GM12873 (cell line): ENCODE data around the gene DEDD2.

Experiments
- TF ChIP-seq, protein P1 (sequence below): IDR thresholded peaks from 2 replicates; pipeline ENCODE4 v1.5.1; 2012; ENCODE audit warnings: low read depth, mild to moderate bottlenecking, moderate library complexity, low read length, control low read depth; ENCODE audit not compliant: insufficient read depth; ENCODE audit errors: missing control alignments

The DEDD2 gene

DNA sequence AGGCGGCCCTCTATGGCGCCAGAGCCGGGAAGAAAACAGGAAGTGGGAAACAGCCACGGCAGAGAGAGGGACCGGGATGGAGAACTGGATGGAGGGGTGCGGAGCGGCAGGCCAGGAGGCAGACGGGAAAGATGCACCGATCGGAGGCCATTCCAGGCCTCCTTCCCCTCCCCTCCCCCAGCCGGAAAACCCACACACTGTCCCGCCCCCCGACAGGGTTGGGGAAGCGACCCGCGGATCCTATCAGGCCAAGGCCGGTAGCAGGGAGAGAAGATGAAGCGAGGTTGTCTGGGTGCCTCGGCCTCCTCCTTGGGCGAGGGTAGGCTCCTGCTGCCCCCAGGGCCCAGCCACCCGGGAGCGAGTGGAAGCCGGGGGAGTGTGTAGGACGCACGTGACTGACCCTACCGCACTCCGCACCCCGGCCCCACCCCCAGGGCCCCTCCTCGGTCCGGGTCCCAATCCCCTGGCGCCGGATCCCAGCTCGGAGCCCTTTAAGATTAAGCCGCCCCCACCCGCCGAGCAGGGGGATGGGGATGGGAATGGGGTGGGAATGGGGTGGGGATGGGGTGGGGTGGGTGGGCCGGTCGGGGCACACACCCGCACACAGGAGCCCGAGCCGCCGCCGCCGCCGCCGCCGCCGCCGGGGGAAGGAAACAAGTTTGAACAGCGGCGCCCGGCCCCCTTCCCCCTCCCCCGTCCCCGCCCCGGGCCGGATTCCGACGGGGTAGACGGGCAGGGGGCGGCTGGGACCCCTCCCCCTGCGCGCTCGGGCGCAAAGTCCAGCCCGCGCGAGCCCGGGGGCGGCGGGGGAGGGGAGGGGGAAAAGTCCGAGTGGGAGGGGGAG lies 36.0 kb upstream of the DEDD2 start:
- TF ChIP-seq, protein P1, sequence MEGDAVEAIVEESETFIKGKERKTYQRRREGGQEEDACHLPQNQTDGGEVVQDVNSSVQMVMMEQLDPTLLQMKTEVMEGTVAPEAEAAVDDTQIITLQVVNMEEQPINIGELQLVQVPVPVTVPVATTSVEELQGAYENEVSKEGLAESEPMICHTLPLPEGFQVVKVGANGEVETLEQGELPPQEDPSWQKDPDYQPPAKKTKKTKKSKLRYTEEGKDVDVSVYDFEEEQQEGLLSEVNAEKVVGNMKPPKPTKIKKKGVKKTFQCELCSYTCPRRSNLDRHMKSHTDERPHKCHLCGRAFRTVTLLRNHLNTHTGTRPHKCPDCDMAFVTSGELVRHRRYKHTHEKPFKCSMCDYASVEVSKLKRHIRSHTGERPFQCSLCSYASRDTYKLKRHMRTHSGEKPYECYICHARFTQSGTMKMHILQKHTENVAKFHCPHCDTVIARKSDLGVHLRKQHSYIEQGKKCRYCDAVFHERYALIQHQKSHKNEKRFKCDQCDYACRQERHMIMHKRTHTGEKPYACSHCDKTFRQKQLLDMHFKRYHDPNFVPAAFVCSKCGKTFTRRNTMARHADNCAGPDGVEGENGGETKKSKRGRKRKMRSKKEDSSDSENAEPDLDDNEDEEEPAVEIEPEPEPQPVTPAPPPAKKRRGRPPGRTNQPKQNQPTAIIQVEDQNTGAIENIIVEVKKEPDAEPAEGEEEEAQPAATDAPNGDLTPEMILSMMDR = no peak

DNA sequence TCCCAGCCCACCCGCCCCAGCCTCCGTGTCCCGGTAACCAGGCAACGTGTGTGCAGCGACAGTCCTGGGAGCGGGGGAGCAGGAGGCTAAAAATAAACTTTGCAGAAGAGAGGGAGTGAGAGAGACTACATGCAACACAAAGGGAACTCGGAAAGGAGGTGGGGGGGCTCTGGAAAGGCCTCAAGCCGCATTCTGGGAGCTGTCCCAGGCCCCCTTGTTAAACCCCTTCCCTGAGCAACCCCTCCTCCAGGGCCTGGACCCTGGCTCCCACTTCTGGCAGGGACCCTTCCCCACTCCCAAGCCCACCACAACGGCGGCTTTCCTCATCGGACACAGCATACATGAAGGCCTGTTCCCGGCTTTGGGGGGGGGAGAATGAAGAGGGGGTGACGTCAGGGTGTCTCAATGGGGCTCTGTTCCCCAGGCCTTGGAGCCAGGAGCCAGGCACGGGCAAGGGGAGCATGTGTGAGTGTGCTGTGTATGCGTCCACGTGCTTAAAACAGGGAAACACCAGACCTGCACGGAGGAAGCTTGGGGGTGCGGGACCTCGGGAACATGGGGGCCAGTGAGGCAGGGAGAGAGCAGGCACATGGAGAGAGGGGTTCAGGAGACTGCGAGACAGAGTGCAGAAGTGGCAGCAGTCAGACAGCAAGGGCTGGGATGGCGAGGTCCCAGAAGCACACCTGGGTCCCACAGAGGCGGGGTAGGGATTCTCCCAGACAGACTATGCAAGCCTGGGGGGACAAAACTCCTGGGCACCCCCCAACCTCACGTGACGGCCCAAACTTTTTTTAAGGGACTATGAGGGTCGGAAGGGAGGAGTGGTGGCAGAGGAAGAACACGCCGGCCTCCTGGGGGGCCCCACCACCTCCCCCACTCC lies 35.1 kb upstream of the DEDD2 start:
- TF ChIP-seq, protein P1 = no peak

DNA sequence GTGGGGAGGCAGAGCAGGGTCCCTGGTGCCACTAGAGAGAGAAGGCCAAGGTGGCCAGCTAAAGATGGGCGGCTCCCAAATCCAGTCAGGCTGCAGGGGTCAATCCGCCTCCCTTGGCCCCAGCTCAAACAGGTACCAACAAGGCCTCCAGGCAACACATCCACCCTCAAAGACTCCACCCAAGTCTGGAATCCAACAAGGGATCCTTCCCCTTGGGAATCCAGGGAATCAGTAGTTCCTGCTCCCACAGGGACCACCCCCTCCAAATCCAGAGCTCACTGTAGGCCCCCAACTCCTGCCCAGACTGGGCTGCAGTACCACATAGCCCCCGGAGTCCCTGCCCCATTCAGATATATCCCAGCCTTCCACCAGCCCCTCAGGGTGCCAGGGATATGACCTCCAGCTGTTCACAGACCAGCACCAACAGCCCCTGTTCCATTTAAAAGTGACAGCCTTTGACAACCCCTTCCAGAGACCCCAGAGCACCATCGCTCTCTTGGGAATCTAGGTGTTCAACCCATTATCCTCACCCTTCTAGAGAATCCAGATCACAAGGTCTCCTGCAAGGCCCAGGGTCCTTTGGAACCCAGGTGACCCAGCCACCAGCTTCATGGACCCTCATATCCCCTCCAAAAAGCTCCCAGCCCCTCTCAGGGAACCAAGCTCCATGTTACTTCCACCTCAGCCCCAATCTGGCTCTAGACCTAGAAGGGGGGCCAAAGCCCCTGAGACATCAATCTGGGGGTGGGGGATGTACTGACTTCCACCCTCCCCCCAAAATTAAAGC lies 34.3 kb upstream of the DEDD2 start:
- TF ChIP-seq, protein P1 = no peak

DNA sequence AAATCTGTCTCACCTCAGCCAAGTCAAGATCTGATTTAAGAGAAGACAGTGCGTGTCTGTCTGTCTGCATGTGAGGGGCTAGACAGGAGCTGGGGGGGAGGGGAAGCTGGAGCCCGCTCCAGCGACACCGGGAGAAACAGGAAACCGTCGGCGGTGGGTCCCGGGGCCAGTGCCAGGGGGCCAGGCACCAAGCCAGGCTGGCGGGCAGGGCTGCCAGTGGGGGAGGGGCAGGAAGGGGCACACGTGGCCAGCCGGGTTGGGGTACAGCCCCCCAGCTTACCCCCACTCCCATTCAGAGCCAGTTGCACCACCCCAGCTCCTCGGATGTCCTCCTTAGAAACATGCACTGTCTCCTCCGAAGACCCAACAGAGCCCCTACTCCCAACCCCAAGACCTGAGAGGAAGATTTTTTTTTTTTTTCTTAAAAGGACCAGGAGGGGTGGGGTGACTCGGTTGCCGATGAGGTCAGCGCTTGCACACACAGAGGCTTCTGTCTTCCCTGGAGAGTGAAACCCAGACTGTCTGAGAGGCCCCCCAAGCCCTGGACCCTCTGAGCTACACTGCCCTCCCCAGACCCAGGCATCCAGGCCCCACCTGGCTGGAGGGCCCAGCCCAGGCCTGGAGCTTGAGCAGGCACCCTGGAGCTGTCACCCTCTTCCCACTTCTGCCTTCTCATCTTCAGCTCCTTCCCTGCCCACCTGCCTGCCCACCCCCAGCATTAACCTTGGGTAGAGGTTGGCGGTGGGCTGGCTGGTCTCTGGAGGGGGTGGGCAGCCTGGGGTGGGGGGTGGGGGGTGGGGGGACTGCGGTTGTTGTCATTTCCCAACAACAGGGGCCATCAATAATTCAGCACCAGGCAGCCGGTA lies 33.4 kb upstream of the DEDD2 start:
- TF ChIP-seq, protein P1 = no peak

DNA sequence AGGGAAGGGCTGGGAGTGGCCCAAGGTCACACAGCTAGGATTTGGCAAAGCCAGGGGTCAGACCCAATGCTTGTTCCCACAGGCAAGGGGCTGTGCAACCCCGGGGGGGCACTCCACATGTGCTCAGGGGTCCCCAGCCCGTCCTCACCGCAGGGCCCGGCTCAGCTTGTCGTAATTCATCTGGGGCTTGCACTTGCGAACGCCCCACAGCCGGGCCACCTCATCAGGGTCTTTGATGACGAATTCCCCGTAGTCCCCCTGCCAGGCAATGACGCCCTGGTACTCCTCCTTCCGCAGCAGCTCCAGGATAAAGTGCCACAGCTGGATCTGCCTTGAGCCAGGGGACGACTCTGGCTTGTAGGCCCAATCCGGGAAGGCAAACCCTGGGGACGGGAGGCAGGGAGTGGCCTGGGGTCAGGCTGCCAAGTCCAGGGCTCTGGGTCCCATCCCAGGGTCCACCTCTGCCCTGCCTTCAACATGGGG lies 32.7 kb upstream of the DEDD2 start:
- TF ChIP-seq, protein P1 = no peak

DNA sequence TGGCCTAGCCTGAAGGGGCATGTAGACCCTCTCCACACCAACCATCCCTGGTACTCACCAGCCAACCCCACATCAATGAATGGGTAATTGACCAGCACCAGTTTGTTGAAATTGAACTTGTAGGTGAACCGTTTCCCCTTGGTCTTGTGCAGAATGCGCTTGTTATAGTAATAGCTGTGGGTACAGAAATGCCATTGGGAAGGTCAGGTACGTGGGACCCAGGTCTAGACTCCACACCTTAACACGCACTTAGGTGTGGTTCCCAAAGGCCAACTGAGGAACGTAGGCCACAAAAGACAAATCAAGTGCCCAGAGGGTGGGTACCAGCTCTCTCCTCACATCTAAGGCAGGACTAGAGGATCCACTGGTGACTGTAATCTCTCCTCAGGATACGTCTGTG lies 32.3 kb upstream of the DEDD2 start:
- TF ChIP-seq, protein P1 = no peak
